Vagina (tissue), 2 donors: ENCODE measurements around the gene TBC1D2.

Experiments used
- CTCF ChIP-seq, 3 experiments: fragments of 450-650 bp in 2 of 3; fragments of 200-600 bp in 1 of 3; sonication (generic) in 1 of 3; IDR thresholded peaks; one replicate each; pipeline ENCODE4 v1.5.1; 2017 to 2019; ENCODE audit warnings: antibody characterized with exemption in 3 of 3, mild to moderate bottlenecking in 2 of 3, moderate library complexity in 2 of 3
- POLR2A ChIP-seq, 2 donors: fragments of 450-650 bp; IDR thresholded peaks; one replicate each; pipeline ENCODE4 v1.6.1; 2017; ENCODE audit warnings: antibody characterized with exemption in 2 of 2, mild to moderate bottlenecking in 2 of 2, moderate library complexity in 2 of 2
- POLR2AphosphoS5 ChIP-seq, 2 donors: sonication (generic); formaldehyde crosslinking; IDR thresholded peaks; one replicate each; pipeline ENCODE4 v1.9.0; 2017; ENCODE audit warnings: antibody characterized with exemption in 2 of 2, mild to moderate bottlenecking in 2 of 2, low read depth in 1 of 2; ENCODE audit not compliant: insufficient read depth in 1 of 2

GRCh38 chr9:98150721-98151120 lies 104.7 kb downstream of the TBC1D2 start:
- TF ChIP-seq CTCF (IDR thresholded peaks at IDR 0.05): no peak
- TF ChIP-seq POLR2A (IDR thresholded peaks at IDR 0.05): no peak
- no peak for TF ChIP-seq POLR2AphosphoS5 (IDR thresholded peaks at IDR 0.05; ENCODE audit: insufficient read depth in 1 of 2, low read depth in 1 of 2)
